NCI-H2196 (cell line): ENCODE data around the gene EIF2AK2.
A peak's percentile ranks its signal among the peaks of the same experiment; 100 is the strongest.

Experiments used
- DNase-seq: peaks from one replicate; lab custom pipeline; 2025; ENCODE audit not compliant: unreplicated experiment; lab: John Stamatoyannopoulos, UW

The EIF2AK2 gene

DNA sequence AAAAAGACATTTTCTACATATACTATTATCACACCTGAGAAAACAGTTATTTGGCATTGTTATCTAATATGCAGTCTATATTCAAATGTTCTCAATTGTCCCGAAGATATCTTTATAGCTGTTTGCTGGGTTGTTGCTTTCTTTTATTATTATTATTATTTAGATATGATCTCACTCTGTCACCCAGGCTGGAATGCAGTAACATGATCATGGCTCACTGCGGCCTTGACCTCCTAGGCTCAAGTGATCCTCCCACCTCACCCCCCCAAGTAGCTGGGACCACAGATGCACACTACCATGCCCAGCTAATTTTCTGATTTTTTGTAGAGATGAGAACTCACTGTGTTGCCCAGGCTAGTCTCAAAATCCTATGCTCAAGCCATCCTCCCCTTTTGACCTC lies 52.6 kb downstream of the EIF2AK2 start:
- DNase-seq, result no peak

DNA sequence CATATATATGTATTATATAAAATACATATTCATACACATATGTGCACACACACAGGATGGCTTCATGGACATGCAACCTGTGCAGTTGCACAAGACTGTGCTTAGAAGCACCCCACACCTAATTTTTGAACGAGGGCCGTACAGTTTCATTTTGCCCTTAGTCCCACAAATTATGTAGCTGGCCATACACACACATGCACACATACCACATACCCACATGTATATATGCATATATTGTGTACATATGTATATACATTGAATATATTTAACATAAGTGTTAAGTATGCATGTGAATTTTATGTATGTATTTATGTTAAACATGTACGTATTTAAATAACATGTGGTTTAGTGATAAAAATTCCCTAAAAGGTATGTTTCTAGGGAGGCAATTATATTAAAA lies 54.2 kb downstream of the EIF2AK2 start:
- no peak for DNase-seq

GRCh38 chr2:37100054-37100453 lies 56.7 kb downstream of the EIF2AK2 start:
- no peak for DNase-seq

DNA sequence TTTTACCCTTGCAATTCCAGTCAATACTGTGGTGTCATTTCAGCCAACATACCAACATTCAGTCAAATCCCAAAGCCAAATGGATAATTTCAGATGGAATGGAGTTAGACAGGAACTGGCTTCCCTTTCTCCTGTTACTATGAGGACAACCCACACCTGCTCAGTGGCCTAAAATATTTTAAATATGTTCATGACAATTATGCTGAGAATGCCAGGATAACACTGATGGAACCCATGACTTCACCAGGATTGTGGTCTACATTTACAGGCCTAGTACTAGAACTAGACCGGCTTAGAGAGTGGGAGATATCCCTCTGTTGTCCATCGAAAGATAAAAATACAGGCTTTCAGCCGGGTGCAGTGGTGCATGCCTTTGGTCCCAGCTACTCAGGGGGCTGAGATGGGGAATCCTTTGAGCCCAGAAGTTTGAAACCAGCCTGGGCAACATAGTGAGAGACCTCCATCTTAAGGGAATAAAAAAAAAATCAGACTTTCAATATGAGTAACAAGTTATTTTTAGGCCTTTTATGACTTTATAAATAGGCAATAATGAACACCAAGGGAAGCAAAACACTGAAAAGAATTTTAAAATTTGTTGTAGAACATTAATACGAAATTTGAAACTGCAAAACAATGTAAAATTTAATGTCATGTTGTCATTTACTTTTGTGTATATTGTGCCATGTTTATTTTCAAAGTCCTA lies 58.2 kb downstream of the EIF2AK2 start:
- DNase-seq, result no peak

GRCh38 chr2:37096568-37096967 lies 60.2 kb downstream of the EIF2AK2 start:
- no peak for DNase-seq

DNA sequence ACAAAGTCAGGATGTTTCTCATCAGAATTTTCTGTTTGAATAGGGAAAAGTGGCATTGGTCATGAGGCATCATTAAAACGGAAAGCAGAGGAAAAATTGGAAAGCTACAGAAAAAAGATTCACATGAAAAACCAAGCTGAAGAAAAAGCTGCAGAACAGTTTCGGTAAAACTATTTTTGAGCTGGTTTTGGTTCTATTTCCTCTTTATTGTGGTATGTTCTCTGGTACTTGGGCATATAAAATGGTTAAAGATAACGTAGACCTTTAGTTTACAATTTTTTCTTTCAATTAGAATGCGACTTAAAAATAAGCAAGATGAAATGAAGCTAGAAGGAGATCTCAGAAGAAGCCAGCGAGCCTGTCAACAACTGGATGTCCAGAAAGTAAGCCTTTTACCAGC lies 64.9 kb downstream of the EIF2AK2 start:
- DNase-seq, result no peak

DNA sequence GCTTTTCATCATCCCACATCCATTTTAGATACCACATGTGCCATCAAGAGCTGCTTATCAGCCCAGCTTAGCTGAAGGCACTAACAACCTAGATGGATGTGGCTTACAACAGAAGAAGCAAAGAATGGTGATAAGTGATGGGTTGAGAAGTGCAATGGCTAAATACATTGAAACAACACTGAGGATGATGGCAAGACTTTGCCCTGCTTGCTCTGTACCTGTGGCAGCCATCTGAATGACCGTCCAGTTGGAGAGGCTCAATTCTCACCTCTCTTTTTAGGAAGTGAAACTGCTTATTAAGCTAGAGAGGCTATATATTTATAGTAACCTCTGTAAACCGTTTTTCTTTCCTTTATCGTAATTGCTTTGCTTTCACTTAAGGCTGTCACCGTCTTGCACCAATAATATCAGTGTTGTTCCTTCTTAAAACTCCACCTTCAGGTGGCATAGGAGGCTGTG lies 66.7 kb downstream of the EIF2AK2 start:
- DNase-seq, result no peak

DNA sequence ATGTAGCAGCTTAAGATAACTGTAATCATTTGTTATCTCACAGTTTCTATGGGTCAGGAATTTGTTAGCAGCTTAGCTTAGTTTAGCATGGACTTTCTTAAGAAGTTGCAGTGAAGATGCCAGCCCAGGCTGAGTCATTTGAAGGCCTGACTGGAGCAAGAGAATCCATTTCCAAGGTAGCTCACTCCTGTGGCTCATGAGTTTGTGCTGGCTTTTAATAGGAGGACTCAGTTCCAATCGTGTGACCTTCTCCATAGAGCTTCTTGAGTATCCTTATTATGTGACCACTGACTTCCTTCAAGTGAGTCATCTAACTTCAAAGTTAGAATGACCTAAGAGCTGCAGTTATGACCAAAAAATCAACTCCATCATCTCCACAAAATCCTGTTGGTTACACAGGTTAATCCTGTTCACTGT lies 71.0 kb downstream of the EIF2AK2 start:
- no peak for DNase-seq

GRCh38 chr2:37084797-37085196 lies 72.0 kb downstream of the EIF2AK2 start:
- DNase-seq, result no peak

DNA sequence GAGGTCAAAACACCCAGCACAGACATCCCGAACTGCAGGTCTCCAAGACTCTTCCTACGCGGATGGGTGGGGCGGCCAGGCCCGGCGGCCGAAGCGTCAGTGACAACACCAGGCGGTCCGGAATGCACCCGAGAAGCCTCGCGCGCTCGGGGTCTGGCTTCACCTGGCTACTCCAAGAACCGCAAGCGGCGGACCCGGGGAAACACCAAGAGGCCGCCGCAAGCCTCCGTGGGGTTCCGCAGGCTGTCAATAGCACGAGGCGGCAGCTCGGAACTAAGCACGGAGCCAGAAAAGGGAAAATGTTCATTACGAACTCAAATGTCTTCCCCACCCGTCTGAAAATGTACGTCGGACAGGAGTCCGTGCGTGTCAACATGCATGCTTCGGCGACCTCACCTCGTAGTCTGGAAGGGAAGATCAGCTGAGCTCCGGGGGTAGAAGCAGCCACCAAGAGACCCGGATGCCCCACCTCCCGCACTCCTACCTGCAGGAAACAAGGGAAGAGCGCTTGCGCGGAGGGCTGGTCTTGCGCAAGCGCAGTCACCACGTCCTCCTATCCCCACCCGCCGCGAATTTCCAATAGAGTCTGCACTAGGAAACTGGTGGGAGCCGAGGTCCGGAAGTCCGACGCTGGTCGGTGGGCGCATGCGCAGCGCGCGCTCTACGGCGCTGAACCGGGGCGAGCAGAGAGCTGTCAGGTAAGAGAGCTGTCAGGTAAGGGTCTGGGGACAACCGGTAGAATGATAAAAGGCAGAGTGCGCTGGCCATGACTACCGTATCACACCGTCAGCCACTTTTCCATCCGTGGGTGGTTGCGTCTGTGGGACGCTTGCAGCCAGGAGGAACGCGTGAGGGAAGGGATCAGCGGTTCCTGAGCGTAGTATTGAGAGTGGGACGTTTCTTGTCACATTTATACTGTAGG lies 72.6 kb downstream of the EIF2AK2 start, which contains the start of the genes GPATCH11 and HEATR5B:
GPATCH11 (plus strand) TSS at position 646 of the 922 bp plus-strand sequence. CDS start 3,864 bp downstream, outside the sequence.
HEATR5B (minus strand) TSS at position 500 of the 922 bp plus-strand sequence. CDS start 958 bp downstream, outside the sequence.
- peak; percentile 98 for DNase-seq

DNA sequence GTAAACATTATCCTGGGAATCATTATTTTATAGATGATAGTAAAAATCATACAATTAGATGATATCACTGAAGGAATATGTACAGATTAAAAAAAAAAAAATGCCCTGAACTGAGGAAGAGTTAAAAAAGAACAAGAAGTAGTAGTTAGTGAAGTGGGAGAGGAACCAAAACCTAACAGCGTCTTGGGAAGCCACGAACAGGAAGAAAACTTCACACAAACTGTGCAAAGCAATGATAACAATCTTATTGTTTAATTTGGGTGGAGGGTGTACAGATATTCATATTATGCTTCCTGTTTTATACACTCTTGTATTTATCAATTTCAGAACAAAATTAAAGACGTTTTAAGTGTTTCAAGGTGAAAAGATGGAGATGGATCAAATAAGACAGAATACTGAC lies 76.1 kb downstream of the EIF2AK2 start:
- DNase-seq, result no peak

GRCh38 chr2:37080266-37080665 lies 76.5 kb downstream of the EIF2AK2 start:
- no peak for DNase-seq

GRCh38 chr2:37070931-37071330 lies 85.8 kb downstream of the EIF2AK2 start:
- no peak for DNase-seq

DNA sequence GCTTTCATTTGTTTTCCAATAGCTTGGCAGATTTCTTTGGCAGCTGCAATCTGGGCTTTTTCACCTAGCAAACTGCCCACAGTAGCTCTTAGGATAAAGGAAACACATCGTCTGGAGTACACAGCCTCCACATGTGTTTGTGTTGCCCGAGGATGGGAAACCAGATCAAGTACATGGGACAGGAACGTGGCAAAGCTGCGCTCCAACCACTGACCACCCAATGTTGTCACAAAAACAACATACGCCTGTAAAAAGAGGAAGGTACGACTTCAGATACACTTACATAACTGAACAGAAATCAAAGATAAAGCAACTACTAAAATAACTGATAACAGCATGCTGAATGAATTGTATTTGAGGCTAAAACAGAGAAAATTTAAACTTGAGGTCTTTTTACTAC lies 88.1 kb downstream of the EIF2AK2 start:
- DNase-seq, result no peak

GRCh38 chr2:37061776-37062175 lies 95.0 kb downstream of the EIF2AK2 start:
- DNase-seq, result no peak

DNA sequence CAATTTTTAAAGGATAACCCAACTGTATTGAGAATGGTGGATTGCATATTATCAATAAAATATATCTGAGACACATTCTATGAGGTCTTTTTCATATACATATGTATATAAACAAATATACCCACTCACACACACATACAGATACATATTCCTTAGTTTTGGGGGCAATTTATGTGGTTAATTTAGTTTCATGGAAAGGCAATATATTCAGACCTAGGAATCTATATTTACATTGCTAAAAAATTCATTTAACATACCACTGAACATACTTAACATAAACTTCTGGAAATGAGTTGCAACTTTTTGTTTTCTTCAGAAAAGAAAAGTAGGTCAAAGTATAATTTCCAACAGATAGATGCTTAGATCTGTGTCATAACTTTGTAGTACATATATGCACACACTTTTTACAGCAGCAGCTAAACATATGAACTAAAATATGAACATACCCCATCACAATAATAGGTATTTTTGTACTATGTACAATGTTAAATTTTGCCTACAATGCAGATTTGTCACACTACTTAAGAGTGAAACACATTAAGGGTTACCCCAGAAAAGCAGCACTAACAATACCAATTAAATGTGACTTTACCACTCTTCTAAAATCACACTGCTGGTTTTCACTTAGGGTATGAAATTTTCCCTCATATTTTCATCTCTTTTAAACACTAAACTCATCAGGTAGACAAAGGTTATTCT lies 95.6 kb downstream of the EIF2AK2 start:
- no peak for DNase-seq

GRCh38 chr2:37060446-37060845 lies 96.3 kb downstream of the EIF2AK2 start:
- no peak for DNase-seq

GRCh38 chr2:37059841-37060240 lies 96.9 kb downstream of the EIF2AK2 start:
- no peak for DNase-seq

- DNase-seq, result no peak
Observed at GRCh38 chr2:37052600-37053332, 104.0 kb downstream of the EIF2AK2 start.
